Measurements from ENCODE around the gene KCNS1. TPM values are rescaled to one million over a fixed set of nuclear protein-coding genes. Genes with fewer than 3 reads are reported as not detected.

The KCNS1 gene
- total and polyA plus RNA-seq, 7 experiments from 2014 or later: 0.07 to 0.12 (median 0.08) TPM; not detected in 4

- no peak overlapping the region for H3K4me3 ChIP-seq (ENCODE audit: low read length)
- ATAC-seq (no peak), DNase-seq (no peak)
- Mint-ChIP-seq H3K36me3 (peaks cover 8 to 35% (median 22%) of the 10 kb centered on the region in 5 donors), H3K27me3 (no peaks in the 10 kb centered on the region), H3K4me1 (peaks cover 50 to 83% (median 76%) of the 10 kb centered on the region in 7 donors), H3K4me3 (peak overlapping the region in 3 of 10 donors; percentile 3 to 62 (median 17)), H3K27ac (peak overlapping the region in 5 of 9 donors; percentile 14 to 84 (median 58)), H3K9me3 (no peaks in the 10 kb centered on the region)
- POLR2A ChIA-PET: no interaction called here
- peaks cover 0 to 38% (median 0%) of the 10 kb centered on the region in 3 experiments for H3K36me3 ChIP-seq (ENCODE audit: control insufficient read depth in 2 of 3, insufficient read depth in 3 of 3, low read length in 3 of 3)
- H3K9me3 ChIP-seq (ENCODE audit: control insufficient read depth in 2 of 3, low read length in 3 of 3): no peaks in the 10 kb centered on the region
- peaks cover 39 to 51% of the 10 kb centered on the region in 2 donors for H3K4me1 ChIP-seq (ENCODE audit: control insufficient read depth in 2 of 2, insufficient read depth in 2 of 2, low read length in 2 of 2)
- H3K27me3 ChIP-seq (ENCODE audit: control insufficient read depth in 2 of 2, insufficient read depth in 2 of 2, low read length in 2 of 2): no peaks in the 10 kb centered on the region
- intact Hi-C loops (cut with micrococcal nuclease): no loop called here
- CTCF ChIA-PET: interaction anchor here (0.8 kb wide), 1 partner anchor 11 kb away, joined by 3 read pairs; no protein-coding TSS in a partner anchor
- H3K27ac ChIP-seq (ENCODE audit: low read depth, low read length): no peak overlapping the region
Observed at GRCh38 chr20:45047581-45048119, 53.3 kb downstream of the KCNS1 start.

- no peaks in the 10 kb centered on the region for H3K9me3 ChIP-seq (ENCODE audit: control insufficient read depth in 2 of 3, low read length in 3 of 3)
- intact Hi-C loops (cut with micrococcal nuclease): loop anchor here (1.0 to 2.0 kb wide), 4 partner anchors 14 to 249 kb away; no protein-coding TSS in a partner anchor
- H3K36me3 ChIP-seq (ENCODE audit: control insufficient read depth in 2 of 3, insufficient read depth in 3 of 3, low read length in 3 of 3): peaks cover 0 to 39% (median 0%) of the 10 kb centered on the region in 3 experiments
- POLR2A ChIA-PET: interaction anchor here (0.6 to 1.6 kb wide), 4 partner anchors 8 to 79 kb away, joined by 3 to 7 read pairs (median 4); partner anchors contain the start of gene STK4
- peaks cover 38 to 85% (median 76%) of the 10 kb centered on the region in 7 donors for H3K4me1 Mint-ChIP-seq
- peaks cover 23 to 26% of the 10 kb centered on the region in 2 donors for H3K4me1 ChIP-seq (ENCODE audit: control insufficient read depth in 2 of 2, insufficient read depth in 2 of 2, low read length in 2 of 2)
- no peaks in the 10 kb centered on the region for H3K27me3 ChIP-seq (ENCODE audit: control insufficient read depth in 2 of 2, insufficient read depth in 2 of 2, low read length in 2 of 2)
- peak; percentile 20 for ATAC-seq
- peak overlapping the region in 4 of 9 donors; percentile 34 to 74 (median 64) for H3K27ac Mint-ChIP-seq
- no peak overlapping the region for H3K4me3 ChIP-seq (ENCODE audit: low read length)
- H3K4me3 Mint-ChIP-seq: no peak overlapping the region
- H3K36me3 Mint-ChIP-seq: peaks cover 14 to 50% (median 33%) of the 10 kb centered on the region in 5 donors
- peaks cover 0 to 3% (median 0%) of the 10 kb centered on the region in 11 donors for H3K9me3 Mint-ChIP-seq
- DNase-seq: no peak
- H3K27ac ChIP-seq (ENCODE audit: low read depth, low read length): no peak overlapping the region
- CTCF ChIA-PET: interaction anchor here (0.9 to 3.2 kb wide), 13 partner anchors 8 to 250 kb away, joined by 3 to 33 read pairs (median 4); no protein-coding TSS in a partner anchor
- no peaks in the 10 kb centered on the region for H3K27me3 Mint-ChIP-seq
Observed at GRCh38 chr20:45044601-45045000, 56.3 kb downstream of the KCNS1 start.

GRCh38 chr20:45044084-45044573, 56.8 kb downstream of the KCNS1 start:
- Mint-ChIP-seq H3K36me3 (peaks cover 14 to 50% (median 33%) of the 10 kb centered on the region in 5 donors), H3K27me3 (no peaks in the 10 kb centered on the region), H3K27ac (peak overlapping the region; percentile 5 to 78 (median 61)), H3K4me1 (peaks cover 34 to 85% (median 75%) of the 10 kb centered on the region in 7 donors), H3K9me3 (peaks cover 0 to 3% (median 0%) of the 10 kb centered on the region in 11 donors), H3K4me3 (peak overlapping the region in 5 of 10 donors; percentile 0 to 31 (median 0))
- H3K4me3 ChIP-seq (ENCODE audit: low read length): no peak overlapping the region
- peak in 7 of 9 donors; percentile 27 to 69 (median 60) for DNase-seq
- H3K9me3 ChIP-seq (ENCODE audit: control insufficient read depth in 2 of 3, low read length in 3 of 3): no peaks in the 10 kb centered on the region
- intact Hi-C loops (cut with micrococcal nuclease): loop anchor here (1.0 to 2.0 kb wide), 4 partner anchors 15 to 249 kb away; no protein-coding TSS in a partner anchor
- peaks cover 0 to 34% (median 0%) of the 10 kb centered on the region in 3 experiments for H3K36me3 ChIP-seq (ENCODE audit: control insufficient read depth in 2 of 3, insufficient read depth in 3 of 3, low read length in 3 of 3)
- CTCF ChIA-PET: interaction anchor here (0.7 to 3.2 kb wide), 15 partner anchors 9 to 250 kb away, joined by 3 to 33 read pairs (median 4); no protein-coding TSS in a partner anchor
- peak; percentile 92 for ATAC-seq
- no peaks in the 10 kb centered on the region for H3K27me3 ChIP-seq (ENCODE audit: control insufficient read depth in 2 of 2, insufficient read depth in 2 of 2, low read length in 2 of 2)
- peaks cover 22 to 23% of the 10 kb centered on the region in 2 donors for H3K4me1 ChIP-seq (ENCODE audit: control insufficient read depth in 2 of 2, insufficient read depth in 2 of 2, low read length in 2 of 2)
- POLR2A ChIA-PET: interaction anchor here (0.6 to 1.9 kb wide), 5 partner anchors 9 to 78 kb away, joined by 3 to 7 read pairs (median 4); partner anchors contain the start of gene STK4
- no peak overlapping the region for H3K27ac ChIP-seq (ENCODE audit: low read depth, low read length)

GRCh38 chr20:45042978-45043377, 57.9 kb downstream of the KCNS1 start:
- H3K27ac ChIP-seq (ENCODE audit: low read depth, low read length): no peak overlapping the region
- H3K9me3 ChIP-seq (ENCODE audit: control insufficient read depth in 2 of 3, low read length in 3 of 3): no peaks in the 10 kb centered on the region
- no peak overlapping the region for H3K4me3 Mint-ChIP-seq
- peaks cover 24 to 84% (median 75%) of the 10 kb centered on the region in 7 donors for H3K4me1 Mint-ChIP-seq
- ATAC-seq: no peak
- no peak overlapping the region for H3K4me3 ChIP-seq (ENCODE audit: low read length)
- H3K27me3 Mint-ChIP-seq: no peaks in the 10 kb centered on the region
- H3K4me1 ChIP-seq (ENCODE audit: control insufficient read depth in 2 of 2, insufficient read depth in 2 of 2, low read length in 2 of 2): peaks cover 19 to 23% of the 10 kb centered on the region in 2 donors
- ChIA-PET CTCF (interaction anchor here (1.1 to 3.2 kb wide), 6 partner anchors 14 to 251 kb away, joined by 3 to 33 read pairs (median 4); partner anchors contain the start of gene TOMM34), POLR2A (interaction anchor here (1.4 to 1.9 kb wide), 3 partner anchors 14 to 77 kb away, joined by 3 to 6 read pairs (median 4); no protein-coding TSS in a partner anchor)
- peaks cover 0 to 3% (median 0%) of the 10 kb centered on the region in 11 donors for H3K9me3 Mint-ChIP-seq
- no peak for DNase-seq
- H3K27ac Mint-ChIP-seq: peak overlapping the region in 7 of 9 donors; percentile 7 to 80 (median 74)
- H3K36me3 Mint-ChIP-seq: peaks cover 14 to 44% (median 29%) of the 10 kb centered on the region in 5 donors
- H3K36me3 ChIP-seq (ENCODE audit: control insufficient read depth in 2 of 3, insufficient read depth in 3 of 3, low read length in 3 of 3): peaks cover 0 to 25% (median 0%) of the 10 kb centered on the region in 3 experiments
- intact Hi-C loops (cut with micrococcal nuclease): no loop called here
- H3K27me3 ChIP-seq (ENCODE audit: control insufficient read depth in 2 of 2, insufficient read depth in 2 of 2, low read length in 2 of 2): no peaks in the 10 kb centered on the region

Other genes starting within 250 kb of the KCNS1 start
- 100 to 1,000 TPM; 135 to 262 (median 203) TPM for gene YWHAB, start 215.4 kb downstream of the KCNS1 start, total RNA-seq
- gene YWHAB, start 215.4 kb downstream of the KCNS1 start, polyA plus RNA-seq: 100 to 1,000 TPM; 464 to 552 TPM
- 10 to 100 TPM; 34.0 to 71.7 (median 59.0) TPM for gene PABPC1L, start 191.1 kb downstream of the KCNS1 start, total RNA-seq
- 1 to 10 TPM; 1.3 to 1.8 TPM for gene PABPC1L, start 191.1 kb downstream of the KCNS1 start, polyA plus RNA-seq
- gene TOMM34, start 140.7 kb downstream of the KCNS1 start, total RNA-seq: 10 to 100 TPM in 1 of 5 experiments, 1 to 10 TPM in 4; 7.0 to 22.5 (median 8.6) TPM
- 10 to 100 TPM; 15.1 to 30.2 TPM for gene TOMM34, start 140.7 kb downstream of the KCNS1 start, polyA plus RNA-seq
- 100 to 1,000 TPM; 207 to 383 (median 267) TPM for gene STK4, start 134.6 kb downstream of the KCNS1 start, total RNA-seq
- 100 to 1,000 TPM; 175 to 241 TPM for gene STK4, start 134.6 kb downstream of the KCNS1 start, polyA plus RNA-seq
- not detected for gene WFDC5, start 14.0 kb upstream of the KCNS1 start, total RNA-seq
- not detected for gene WFDC5, start 14.0 kb upstream of the KCNS1 start, polyA plus RNA-seq
- not detected for gene WFDC12, start 23.3 kb upstream of the KCNS1 start, total RNA-seq
- gene WFDC12, start 23.3 kb upstream of the KCNS1 start, polyA plus RNA-seq: not detected
- not detected for gene PI3, start 73.8 kb upstream of the KCNS1 start, total RNA-seq
- gene PI3, start 73.8 kb upstream of the KCNS1 start, polyA plus RNA-seq: not detected
- gene SEMG1, start 105.9 kb upstream of the KCNS1 start, total RNA-seq: not detected
- not detected for gene SEMG1, start 105.9 kb upstream of the KCNS1 start, polyA plus RNA-seq
- gene SEMG2, start 120.2 kb upstream of the KCNS1 start, total RNA-seq: not detected
- not detected for gene SEMG2, start 120.2 kb upstream of the KCNS1 start, polyA plus RNA-seq
- gene SLPI, start 153.4 kb upstream of the KCNS1 start, total RNA-seq: under 1 TPM in 1 of 5 experiments, not detected in 4; 0.96 TPM
- gene SLPI, start 153.4 kb upstream of the KCNS1 start, polyA plus RNA-seq: not detected
- not detected for gene RBPJL, start 205.7 kb upstream of the KCNS1 start, total RNA-seq
- gene RBPJL, start 205.7 kb upstream of the KCNS1 start, polyA plus RNA-seq: not detected
- gene MATN4, start 207.2 kb upstream of the KCNS1 start, total RNA-seq: 1 to 10 TPM in 1 of 5 experiments, not detected in 4; 2.3 TPM
- not detected for gene MATN4, start 207.2 kb upstream of the KCNS1 start, polyA plus RNA-seq
- gene SDC4, start 247.3 kb upstream of the KCNS1 start, total RNA-seq: 10 to 100 TPM in 1 of 5 experiments, 1 to 10 TPM in 1, under 1 TPM in 3; 0.38 to 46.7 (median 0.56) TPM
- under 1 TPM in 1 of 2 donors, not detected in 1; 0.21 TPM for gene SDC4, start 247.3 kb upstream of the KCNS1 start, polyA plus RNA-seq